ENCODE results near the gene VPS26A. TPM values are rescaled to one million over a fixed set of nuclear protein-coding genes. Genes with fewer than 3 reads are reported as not detected.
"Not testable (repeated sequence)": the region's sequence is repeated elsewhere in the genome, so short reads cannot be mapped to it uniquely, and the experiment has no call there.

The VPS26A gene
- total and polyA plus RNA-seq, 2 donors from 2014 or later = 38.9 to 52.5 TPM

- intact Hi-C loops (cut with DNase I) = no loop called here
- TF ChIP-seq CTCF (IDR thresholded peaks at IDR 0.05; ENCODE audit: borderline replicate concordance, extremely low read depth, insufficient read depth) = no peak
- H3K36me3 ChIP-seq (ENCODE audit: control insufficient read depth in 2 of 3, insufficient read depth in 3 of 3, low read length in 3 of 3) = no peaks in the 10 kb centered on the region
- DNase-seq (no peak), FAIRE-seq (no peak)
- no peak overlapping the region for H3K4me3 ChIP-seq (ENCODE audit: low read length in 3 of 3)
- H3K27me3 ChIP-seq (ENCODE audit: control insufficient read depth, insufficient read depth, low read length) = no peaks in the 10 kb centered on the region
- no peak overlapping the region for H3K27ac ChIP-seq (ENCODE audit: low read depth in 2 of 2, low read length in 2 of 2)
- H3K9me3 ChIP-seq (ENCODE audit: control insufficient read depth in 2 of 3, insufficient read depth in 1 of 3, low read length in 3 of 3) = no peaks in the 10 kb centered on the region
- H3K4me1 ChIP-seq (ENCODE audit: control insufficient read depth in 2 of 3, insufficient read depth in 2 of 3, low read depth in 1 of 3, low read length in 3 of 3) = no peaks in the 10 kb centered on the region
- no peak overlapping the region for H3K9ac ChIP-seq (ENCODE audit: low read length in 3 of 3)
Measured at GRCh38 chr10:69139961-69140360, 16.0 kb downstream of the VPS26A start.

- no peak for TF ChIP-seq CTCF (IDR thresholded peaks at IDR 0.05; ENCODE audit: borderline replicate concordance, extremely low read depth, insufficient read depth)
- intact Hi-C loops (cut with DNase I) = no loop called here
- H3K4me1 ChIP-seq (ENCODE audit: control insufficient read depth in 2 of 3, insufficient read depth in 2 of 3, low read depth in 1 of 3, low read length in 3 of 3) = no peaks in the 10 kb centered on the region
- no peak overlapping the region for H3K9ac ChIP-seq (ENCODE audit: low read length in 3 of 3)
- no peak for FAIRE-seq
- no peak overlapping the region for H3K27ac ChIP-seq (ENCODE audit: low read depth in 2 of 2, low read length in 2 of 2)
- no peaks in the 10 kb centered on the region for H3K9me3 ChIP-seq (ENCODE audit: control insufficient read depth in 2 of 3, insufficient read depth in 1 of 3, low read length in 3 of 3)
- H3K4me3 ChIP-seq (ENCODE audit: low read length in 3 of 3) = no peak overlapping the region
- no peaks in the 10 kb centered on the region for H3K27me3 ChIP-seq (ENCODE audit: control insufficient read depth, insufficient read depth, low read length)
- H3K36me3 ChIP-seq (ENCODE audit: control insufficient read depth in 2 of 3, insufficient read depth in 3 of 3, low read length in 3 of 3) = no peaks in the 10 kb centered on the region
- no peak for DNase-seq
Measured at GRCh38 chr10:69141304-69141703, 17.3 kb downstream of the VPS26A start.

GRCh38 chr10:69142074-69142473 is 18.1 kb downstream of the VPS26A start:
- H3K27ac ChIP-seq (ENCODE audit: low read depth in 2 of 2, low read length in 2 of 2); H3K36me3 ChIP-seq (ENCODE audit: control insufficient read depth in 2 of 3, insufficient read depth in 3 of 3, low read length in 3 of 3); intact Hi-C loops (cut with DNase I); DNase-seq; H3K9ac ChIP-seq (ENCODE audit: low read length in 3 of 3); H3K9me3 ChIP-seq (ENCODE audit: control insufficient read depth in 2 of 3, insufficient read depth in 1 of 3, low read length in 3 of 3); H3K4me1 ChIP-seq (ENCODE audit: control insufficient read depth in 2 of 3, insufficient read depth in 2 of 3, low read depth in 1 of 3, low read length in 3 of 3); H3K4me3 ChIP-seq (ENCODE audit: low read length in 3 of 3); FAIRE-seq; H3K27me3 ChIP-seq (ENCODE audit: control insufficient read depth, insufficient read depth, low read length): not testable (repeated sequence)

- FAIRE-seq = no peak
- Histone ChIP-seq H3K9ac (ENCODE audit: low read length in 3 of 3) (no peak overlapping the region), H3K4me3 (ENCODE audit: low read length in 3 of 3) (no peak overlapping the region), H3K27ac (ENCODE audit: low read depth in 2 of 2, low read length in 2 of 2) (no peak overlapping the region), H3K9me3 (ENCODE audit: control insufficient read depth in 2 of 3, insufficient read depth in 1 of 3, low read length in 3 of 3) (no peaks in the 10 kb centered on the region), H3K4me1 (ENCODE audit: control insufficient read depth in 2 of 3, insufficient read depth in 2 of 3, low read depth in 1 of 3, low read length in 3 of 3) (no peaks in the 10 kb centered on the region), H3K27me3 (ENCODE audit: control insufficient read depth, insufficient read depth, low read length) (no peaks in the 10 kb centered on the region), H3K36me3 (ENCODE audit: control insufficient read depth in 2 of 3, insufficient read depth in 3 of 3, low read length in 3 of 3) (no peaks in the 10 kb centered on the region)
- DNase-seq = no peak
- TF ChIP-seq CTCF (IDR thresholded peaks at IDR 0.05; ENCODE audit: borderline replicate concordance, extremely low read depth, insufficient read depth) = no peak
- intact Hi-C loops (cut with DNase I) = no loop called here
Measured at GRCh38 chr10:69142983-69143382, 19.0 kb downstream of the VPS26A start.
